HG03439 (cell line): ENCODE results near the gene ARFIP1.

Source experiments
- ATAC-seq: cut with Tn5 transposase; IDR thresholded peaks from one replicate; pipeline ENCODE4 v1.9.1; 2021; ENCODE audit warnings: mild to moderate bottlenecking, moderate library complexity; ENCODE audit not compliant: unreplicated experiment

ARFIP1 gene

GRCh38 chr4:152784490-152785350 lies 5.0 kb downstream of the ARFIP1 start:
- ATAC-seq = no peak

GRCh38 chr4:152785639-152786615 lies 6.2 kb downstream of the ARFIP1 start:
- ATAC-seq = no peak

- no peak for ATAC-seq
Measured at GRCh38 chr4:152786627-152787026, 6.9 kb downstream of the ARFIP1 start.

DNA sequence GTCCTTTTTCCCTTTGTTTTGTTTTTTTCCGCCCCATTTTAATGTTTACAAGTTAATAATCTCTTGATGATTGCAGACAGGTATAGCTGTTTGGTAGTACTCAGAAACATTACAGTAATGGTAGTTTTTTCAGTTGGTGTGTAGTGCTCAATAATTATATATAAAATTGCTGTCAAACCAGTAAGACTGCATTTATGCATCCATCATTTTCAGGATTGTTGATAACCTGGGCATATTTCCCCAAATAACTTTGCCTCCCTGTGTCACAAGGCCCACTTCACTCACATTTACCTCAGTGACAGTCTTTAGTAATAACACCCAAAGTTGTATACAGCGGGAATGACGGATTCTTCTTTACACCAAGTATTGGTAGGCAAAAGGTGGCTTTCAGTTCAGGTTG lies 16.1 kb downstream of the ARFIP1 start:
- no peak for ATAC-seq

DNA sequence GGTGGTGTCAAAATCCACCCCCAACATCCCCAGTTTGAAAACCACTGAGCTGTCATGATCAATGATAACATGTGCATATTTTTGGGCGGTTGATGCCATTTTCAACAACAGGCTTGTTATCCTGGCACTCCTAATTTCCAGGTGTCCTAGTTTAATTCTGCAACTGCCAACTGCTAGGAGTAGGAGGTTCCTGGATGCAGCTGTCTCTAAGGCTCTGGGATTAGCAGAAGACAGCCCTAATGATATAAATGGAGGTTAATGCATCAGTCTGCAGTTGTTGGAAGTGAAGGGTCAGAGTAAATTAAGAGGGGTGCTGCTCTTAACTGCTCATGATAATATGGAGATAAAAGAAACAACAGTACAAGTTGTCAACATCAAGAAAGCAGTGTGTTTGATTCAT lies 23.8 kb downstream of the ARFIP1 start:
- ATAC-seq = no peak

GRCh38 chr4:152805071-152805650 lies 25.4 kb downstream of the ARFIP1 start:
- ATAC-seq = no peak

DNA sequence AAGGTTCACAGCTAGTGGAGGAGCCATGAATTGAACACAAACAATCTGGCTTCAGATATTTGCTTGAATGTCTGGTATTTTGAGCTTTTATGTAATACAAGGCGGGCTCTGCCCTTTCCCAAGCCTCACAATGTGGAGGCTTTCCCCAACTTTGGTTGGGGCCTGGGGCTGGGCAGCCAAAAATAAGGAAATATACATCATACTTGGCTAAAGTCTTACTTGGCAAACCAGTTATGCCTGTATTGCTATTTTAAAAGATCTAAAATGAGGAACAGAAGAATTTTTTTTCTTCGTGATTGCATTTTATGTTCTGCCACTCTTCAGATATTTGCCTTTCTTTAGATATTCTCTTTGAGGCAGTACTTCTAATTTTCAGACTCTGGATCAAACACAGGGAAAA lies 26.1 kb downstream of the ARFIP1 start:
- no peak for ATAC-seq

- no peak for ATAC-seq
Measured at GRCh38 chr4:152806501-152807125, 26.9 kb downstream of the ARFIP1 start.

DNA sequence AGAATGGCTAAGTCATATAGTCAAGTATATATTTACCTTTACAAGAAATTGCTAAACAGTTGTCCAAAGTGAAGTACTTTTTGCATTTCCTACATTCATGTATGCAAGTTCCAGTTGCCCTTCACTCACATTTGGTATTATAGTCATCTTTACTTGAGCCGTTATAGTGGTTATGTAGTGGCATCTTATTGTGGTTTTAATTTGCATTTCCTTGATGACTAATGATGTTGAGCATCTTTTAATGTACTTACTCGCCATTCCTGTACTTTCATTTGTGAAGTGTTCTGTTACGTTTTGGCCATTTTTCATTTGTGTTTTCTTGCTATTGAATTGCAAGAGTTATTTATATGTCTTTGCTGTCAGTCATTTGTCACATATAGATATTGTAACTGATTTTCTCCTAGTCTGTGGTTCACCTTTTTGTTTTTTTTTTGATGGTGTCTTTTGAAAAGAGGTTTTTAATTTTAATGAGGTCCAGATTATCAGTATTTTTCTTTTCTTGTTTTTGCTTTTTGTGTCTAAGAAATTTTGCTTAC lies 27.6 kb downstream of the ARFIP1 start:
- peak; percentile 59 for ATAC-seq

DNA sequence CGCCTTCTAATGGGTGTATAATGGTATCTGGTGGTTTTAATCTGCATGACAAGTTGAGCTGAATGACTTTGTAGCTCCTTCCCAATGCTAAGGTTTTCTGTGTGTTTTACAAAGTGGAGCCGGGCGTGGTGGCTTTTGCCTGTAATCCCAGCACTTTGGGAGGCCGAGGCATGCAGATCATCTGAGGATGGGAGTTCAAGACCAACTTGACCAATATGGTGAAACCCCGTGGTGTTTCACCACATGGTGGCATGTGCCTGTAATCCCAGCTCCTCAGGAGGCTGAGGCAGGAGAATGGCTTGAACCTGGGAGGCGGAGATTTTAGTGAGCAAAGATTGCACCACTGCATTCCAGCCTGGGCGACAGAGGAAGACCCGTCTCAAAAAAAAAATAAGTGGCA lies 28.9 kb downstream of the ARFIP1 start:
- ATAC-seq = no peak

GRCh38 chr4:152810715-152811287 lies 31.0 kb downstream of the ARFIP1 start:
- ATAC-seq = no peak

DNA sequence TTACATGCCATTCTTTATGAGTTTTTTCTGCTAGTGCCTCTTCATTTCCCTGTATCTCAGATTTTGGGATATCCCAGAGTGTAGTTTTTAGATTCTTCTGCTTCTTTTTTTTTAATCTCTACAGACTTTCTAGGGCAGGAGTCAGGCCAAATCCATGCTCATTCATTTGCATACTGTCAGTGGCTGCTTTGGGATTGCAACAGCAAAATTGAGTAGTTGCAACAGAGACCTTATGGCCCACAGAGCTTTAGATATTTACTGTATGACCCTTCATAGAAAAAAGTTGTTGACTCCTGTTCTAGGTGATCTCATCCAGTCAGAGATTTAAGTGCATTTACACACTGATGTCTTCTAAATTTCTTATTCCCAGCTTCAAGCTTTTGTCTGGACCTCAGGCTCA lies 35.3 kb downstream of the ARFIP1 start:
- ATAC-seq = no peak

DNA sequence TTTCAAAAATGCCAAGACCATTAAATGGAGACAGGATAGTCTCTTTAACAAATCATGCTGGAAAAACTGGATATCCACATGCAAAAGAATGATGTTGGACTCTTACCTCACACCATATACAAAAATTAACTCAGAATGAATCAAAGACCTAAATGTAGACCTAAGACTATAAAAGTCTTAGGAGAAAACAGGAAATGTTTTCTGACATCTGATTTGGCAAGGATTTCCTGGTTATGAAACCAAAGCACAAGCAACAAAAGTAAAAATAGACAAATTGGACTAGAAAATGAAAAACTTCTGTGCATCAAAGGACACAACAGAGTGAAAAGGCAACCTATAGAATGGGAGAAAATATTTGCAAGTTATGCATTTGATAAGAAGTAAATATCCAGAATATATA lies 37.6 kb downstream of the ARFIP1 start:
- no peak for ATAC-seq

GRCh38 chr4:152819026-152819645 lies 39.4 kb downstream of the ARFIP1 start:
- no peak for ATAC-seq

DNA sequence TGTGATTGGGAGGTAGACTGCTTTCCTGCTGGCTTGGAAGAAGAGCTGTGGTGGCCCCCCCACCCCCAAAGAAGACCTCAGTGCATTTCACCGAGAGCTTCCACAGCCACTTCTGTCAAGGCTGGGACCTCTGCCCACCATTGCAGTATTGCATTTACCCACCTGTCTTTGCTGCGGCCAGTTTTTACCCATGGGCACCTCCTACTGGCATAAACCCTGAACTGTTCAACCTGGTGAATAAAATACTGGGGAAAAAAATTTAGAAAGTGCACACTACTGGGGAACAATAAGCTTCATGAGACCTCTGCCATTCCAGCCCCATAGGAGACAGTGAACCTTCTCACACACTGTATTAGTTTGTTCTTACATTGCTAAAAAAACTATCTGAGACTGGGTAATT lies 40.3 kb downstream of the ARFIP1 start:
- no peak for ATAC-seq

DNA sequence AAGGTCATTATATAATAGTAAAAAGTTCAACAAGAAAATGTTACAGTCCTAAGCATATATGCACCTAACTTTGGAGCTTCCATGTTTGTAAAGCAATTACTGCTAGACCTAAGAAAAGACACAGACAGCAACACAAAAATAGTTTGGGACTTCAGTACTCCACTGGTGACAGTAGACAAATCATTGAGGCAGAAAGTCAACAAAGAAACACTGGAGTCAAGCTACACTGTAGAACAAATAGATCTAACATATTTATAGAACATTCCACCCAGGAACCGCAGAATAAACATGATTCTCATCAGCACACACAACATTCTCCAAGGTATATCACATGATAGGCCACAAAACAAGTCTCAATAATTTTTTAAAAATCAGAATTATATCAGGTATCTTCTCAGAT lies 42.6 kb downstream of the ARFIP1 start:
- no peak for ATAC-seq

DNA sequence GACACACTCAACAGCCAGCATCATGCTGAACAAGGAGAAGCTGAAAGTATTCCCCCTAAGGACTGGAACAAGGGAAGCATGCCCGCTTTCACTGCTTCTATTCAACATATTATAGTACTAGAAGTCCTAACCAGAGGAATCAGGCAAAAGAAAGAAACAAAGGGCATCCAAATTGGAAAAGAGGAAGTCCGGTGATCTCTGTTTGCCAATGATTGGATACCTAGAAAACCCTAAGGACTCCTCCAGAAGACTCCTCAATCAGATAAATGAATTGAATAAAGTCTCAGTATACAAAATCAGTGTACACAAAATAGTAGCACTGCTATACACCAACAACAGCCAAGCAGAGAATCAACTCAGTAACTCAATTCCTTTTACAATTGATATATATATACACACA lies 44.8 kb downstream of the ARFIP1 start:
- no peak for ATAC-seq

- no peak for ATAC-seq
Measured at GRCh38 chr4:152825336-152825735, 45.6 kb downstream of the ARFIP1 start.

DNA sequence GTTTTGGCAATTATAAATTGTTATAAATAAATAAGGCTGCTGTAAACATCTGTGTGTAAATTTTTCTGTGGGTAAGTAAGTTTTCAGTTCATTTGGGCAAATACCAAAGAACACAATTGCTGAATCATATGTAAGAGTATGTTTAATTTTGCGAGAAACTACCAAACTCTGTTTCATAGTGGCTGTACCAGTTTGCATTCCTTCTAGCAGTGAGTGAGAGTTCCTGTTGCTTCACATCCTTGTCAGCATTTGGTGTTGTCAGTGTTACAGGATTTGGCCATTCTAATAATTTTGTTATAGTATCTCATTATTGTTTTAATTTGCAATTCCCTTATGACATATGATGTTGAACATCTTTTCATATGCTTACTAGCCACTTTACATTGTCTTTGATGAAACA lies 48.4 kb downstream of the ARFIP1 start:
- ATAC-seq = no peak

DNA sequence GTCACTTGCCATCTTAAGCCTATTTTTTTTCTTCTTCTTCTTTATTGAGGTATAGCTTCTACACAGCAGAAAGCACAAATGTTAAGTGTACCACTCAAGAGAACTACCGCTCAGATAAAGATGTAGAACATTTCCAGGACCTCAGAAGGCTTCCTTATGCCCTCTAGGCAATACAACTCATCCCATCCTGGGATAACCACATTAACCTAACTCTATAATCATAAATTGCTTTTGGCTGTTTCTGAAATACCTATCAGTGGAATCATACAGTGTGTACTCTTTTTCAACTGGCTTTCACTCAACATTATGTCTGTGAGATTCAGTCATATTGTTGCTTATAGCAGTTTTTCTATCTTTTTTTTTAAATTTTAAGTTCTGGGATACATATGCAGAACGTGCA lies 51.7 kb downstream of the ARFIP1 start:
- no peak for ATAC-seq
